ENCODE results near the gene AGPS. TPM values are rescaled to one million over a fixed set of nuclear protein-coding genes. Genes with fewer than 3 reads are reported as not detected.
A peak's percentile ranks its signal among the peaks of the same experiment; 100 is the strongest.

Gene AGPS
- total and polyA plus RNA-seq, 2 of the 13 experiments (the other 11 are each of a cell fraction or from before 2014, with no cell fraction given): 39.4 to 99.0 TPM

- TF ChIP-seq ARID5B (CRISPR knock-in tag; IDR thresholded peaks at IDR 0.05) (peak; percentile 79), ZSCAN29 (CRISPR knock-in tag; conservative IDR thresholded peaks at IDR 0.05) (no peak), CSRNP2 (CRISPR knock-in tag; conservative IDR thresholded peaks at IDR 0.05; ENCODE audit: low read depth) (no peak), HNF4A (CRISPR knock-in tag; IDR thresholded peaks at IDR 0.05) (0 out of 2 replicates have a peak, but pooled peaks have one; percentile 11), ZNF563 (CRISPR knock-in tag; IDR thresholded peaks at IDR 0.05) (no peak), PAX8 (CRISPR knock-in tag; IDR thresholded peaks at IDR 0.05; ENCODE audit: borderline replicate concordance) (no peak), ZFP36 (IDR thresholded peaks at IDR 0.05; ENCODE audit: borderline replicate concordance, low read depth, low read length, partially characterized antibody) (no peak), HOXD1 (CRISPR knock-in tag; IDR thresholded peaks at IDR 0.05) (0 out of 2 replicates have a peak, but pooled peaks have one; percentile 17), ZNF569 (CRISPR knock-in tag; IDR thresholded peaks at IDR 0.05; ENCODE audit: borderline replicate concordance) (no peak), TAF15 (IDR thresholded peaks at IDR 0.05; ENCODE audit: low read depth, low read length, poor library complexity, severe bottlenecking) (no peak), SOX13 (IDR thresholded peaks at IDR 0.05) (no peak), SOX13 (CRISPR knock-in tag; conservative IDR thresholded peaks at IDR 0.05 in 1 of 2, IDR thresholded peaks at IDR 0.05 in 1 of 2) (peak in 1 of 2 experiments; percentile 78; a peak in 2 of 4 replicates), GMEB1 (CRISPR knock-in tag; IDR thresholded peaks at IDR 0.05; ENCODE audit: borderline replicate concordance) (no peak), PRPF4 (IDR thresholded peaks at IDR 0.05; ENCODE audit: low read depth, low read length, poor library complexity, severe bottlenecking) (no peak), TBX3 (IDR thresholded peaks at IDR 0.05; ENCODE audit: borderline replicate concordance) (no peak), NR0B2 (CRISPR knock-in tag; IDR thresholded peaks at IDR 0.05) (no peak), ZNF501 (CRISPR knock-in tag; IDR thresholded peaks at IDR 0.05) (no peak), ZNF441 (CRISPR knock-in tag; IDR thresholded peaks at IDR 0.05; ENCODE audit: borderline replicate concordance) (no peak), ZNF772 (CRISPR knock-in tag; IDR thresholded peaks at IDR 0.05) (no peak), NFATC3 (CRISPR knock-in tag; IDR thresholded peaks at IDR 0.05) (no peak), ZNF713 (CRISPR knock-in tag; IDR thresholded peaks at IDR 0.05) (no peak)
Measured at GRCh38 chr2:177405029-177405692, 12.6 kb downstream of the AGPS start (continued).
